ENCODE results near the gene HINFP. TPM values are rescaled to one million over a fixed set of nuclear protein-coding genes. Genes with fewer than 3 reads are reported as not detected.

Gene HINFP
- total and polyA plus RNA-seq, 9 of the 15 experiments (the other 6 are each of a cell fraction or from before 2014, with no cell fraction given): 13.8 to 34.1 (median 22.5) TPM

DNA sequence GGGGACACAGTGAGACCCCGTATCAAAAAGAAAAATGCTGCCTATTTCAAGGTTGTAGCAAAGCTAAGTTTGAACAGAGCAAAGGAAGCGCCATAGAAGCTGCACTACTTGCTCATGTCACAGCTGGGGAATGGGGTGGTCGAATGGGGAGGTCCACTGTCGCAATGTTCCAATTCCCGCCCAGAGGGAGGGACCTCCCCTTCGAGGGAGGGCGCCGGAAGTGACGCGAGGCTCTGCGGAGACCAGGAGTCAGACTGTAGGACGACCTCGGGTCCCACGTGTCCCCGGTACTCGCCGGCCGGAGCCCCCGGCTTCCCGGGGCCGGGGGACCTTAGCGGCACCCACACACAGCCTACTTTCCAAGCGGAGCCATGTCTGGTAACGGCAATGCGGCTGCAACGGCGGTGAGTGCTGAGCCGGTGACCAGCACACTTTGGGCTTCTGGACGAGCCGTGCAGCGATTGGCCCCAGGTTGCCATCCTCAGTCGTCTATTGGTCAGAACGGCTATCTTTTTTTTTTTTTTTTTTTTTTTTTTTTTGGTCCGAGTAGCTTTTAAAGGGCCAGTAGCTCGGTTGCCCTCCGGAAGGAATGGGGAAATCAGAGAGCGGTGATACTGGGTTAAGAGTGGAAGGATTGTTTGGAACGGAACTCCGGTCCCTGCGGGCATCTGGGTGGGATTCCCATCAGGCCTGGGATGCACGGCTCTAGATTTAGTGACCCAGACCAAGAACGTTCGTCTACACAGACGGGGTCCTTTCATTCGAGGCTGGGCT, 36.5 kb upstream of the HINFP start, which contains the start of gene HMBS (continued):
- TF ChIP-seq, protein P1, sequence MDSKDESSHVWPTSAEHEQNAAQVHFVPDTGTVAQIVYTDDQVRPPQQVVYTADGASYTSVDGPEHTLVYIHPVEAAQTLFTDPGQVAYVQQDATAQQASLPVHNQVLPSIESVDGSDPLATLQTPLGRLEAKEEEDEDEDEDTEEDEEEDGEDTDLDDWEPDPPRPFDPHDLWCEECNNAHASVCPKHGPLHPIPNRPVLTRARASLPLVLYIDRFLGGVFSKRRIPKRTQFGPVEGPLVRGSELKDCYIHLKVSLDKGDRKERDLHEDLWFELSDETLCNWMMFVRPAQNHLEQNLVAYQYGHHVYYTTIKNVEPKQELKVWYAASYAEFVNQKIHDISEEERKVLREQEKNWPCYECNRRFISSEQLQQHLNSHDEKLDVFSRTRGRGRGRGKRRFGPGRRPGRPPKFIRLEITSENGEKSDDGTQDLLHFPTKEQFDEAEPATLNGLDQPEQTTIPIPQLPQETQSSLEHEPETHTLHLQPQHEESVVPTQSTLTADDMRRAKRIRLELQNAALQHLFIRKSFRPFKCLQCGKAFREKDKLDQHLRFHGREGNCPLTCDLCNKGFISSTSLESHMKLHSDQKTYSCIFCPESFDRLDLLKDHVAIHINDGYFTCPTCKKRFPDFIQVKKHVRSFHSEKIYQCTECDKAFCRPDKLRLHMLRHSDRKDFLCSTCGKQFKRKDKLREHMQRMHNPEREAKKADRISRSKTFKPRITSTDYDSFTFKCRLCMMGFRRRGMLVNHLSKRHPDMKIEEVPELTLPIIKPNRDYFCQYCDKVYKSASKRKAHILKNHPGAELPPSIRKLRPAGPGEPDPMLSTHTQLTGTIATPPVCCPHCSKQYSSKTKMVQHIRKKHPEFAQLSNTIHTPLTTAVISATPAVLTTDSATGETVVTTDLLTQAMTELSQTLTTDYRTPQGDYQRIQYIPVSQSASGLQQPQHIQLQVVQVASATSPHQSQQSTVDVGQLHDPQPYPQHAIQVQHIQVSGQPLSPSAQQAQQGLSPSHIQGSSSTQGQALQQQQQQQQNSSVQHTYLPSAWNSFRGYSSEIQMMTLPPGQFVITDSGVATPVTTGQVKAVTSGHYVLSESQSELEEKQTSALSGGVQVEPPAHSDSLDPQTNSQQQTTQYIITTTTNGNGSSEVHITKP (IDR thresholded peaks at IDR 0.05; ENCODE audit: partially characterized antibody): peak; percentile 80
- TF ChIP-seq, protein P2, sequence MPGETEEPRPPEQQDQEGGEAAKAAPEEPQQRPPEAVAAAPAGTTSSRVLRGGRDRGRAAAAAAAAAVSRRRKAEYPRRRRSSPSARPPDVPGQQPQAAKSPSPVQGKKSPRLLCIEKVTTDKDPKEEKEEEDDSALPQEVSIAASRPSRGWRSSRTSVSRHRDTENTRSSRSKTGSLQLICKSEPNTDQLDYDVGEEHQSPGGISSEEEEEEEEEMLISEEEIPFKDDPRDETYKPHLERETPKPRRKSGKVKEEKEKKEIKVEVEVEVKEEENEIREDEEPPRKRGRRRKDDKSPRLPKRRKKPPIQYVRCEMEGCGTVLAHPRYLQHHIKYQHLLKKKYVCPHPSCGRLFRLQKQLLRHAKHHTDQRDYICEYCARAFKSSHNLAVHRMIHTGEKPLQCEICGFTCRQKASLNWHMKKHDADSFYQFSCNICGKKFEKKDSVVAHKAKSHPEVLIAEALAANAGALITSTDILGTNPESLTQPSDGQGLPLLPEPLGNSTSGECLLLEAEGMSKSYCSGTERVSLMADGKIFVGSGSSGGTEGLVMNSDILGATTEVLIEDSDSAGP (CRISPR knock-in tag; IDR thresholded peaks at IDR 0.05): peak; percentile 90
- TF ChIP-seq GATAD2A (IDR thresholded peaks at IDR 0.05): no peak
- peak; percentile 20; the same call in 1 of the 2 replicates for TF ChIP-seq CBFA2T3 (IDR thresholded peaks at IDR 0.05)
- TF ChIP-seq ZNF24 (IDR thresholded peaks at IDR 0.05): no peak; the same call in 1 of the 2 replicates
- no peak for TF ChIP-seq PRMT5 (CRISPR knock-in tag; IDR thresholded peaks at IDR 0.05)
- TF ChIP-seq SRF (CRISPR knock-in tag; IDR thresholded peaks at IDR 0.05): peak in 1 of 2 experiments; percentile 39; a peak in 1 of 4 replicates
- TF ChIP-seq ZNF384 (IDR thresholded peaks at IDR 0.05; ENCODE audit: low read depth, low read length): peak; percentile 100
- no peak for TF ChIP-seq EHMT2 (IDR thresholded peaks at IDR 0.05)
- TF ChIP-seq SRSF9 (IDR thresholded peaks at IDR 0.05; ENCODE audit: borderline replicate concordance, low read depth, low read length): no peak
- TF ChIP-seq NFE2 (IDR thresholded peaks at IDR 0.05; ENCODE audit: low read depth): no peak
- TF ChIP-seq, protein P3, sequence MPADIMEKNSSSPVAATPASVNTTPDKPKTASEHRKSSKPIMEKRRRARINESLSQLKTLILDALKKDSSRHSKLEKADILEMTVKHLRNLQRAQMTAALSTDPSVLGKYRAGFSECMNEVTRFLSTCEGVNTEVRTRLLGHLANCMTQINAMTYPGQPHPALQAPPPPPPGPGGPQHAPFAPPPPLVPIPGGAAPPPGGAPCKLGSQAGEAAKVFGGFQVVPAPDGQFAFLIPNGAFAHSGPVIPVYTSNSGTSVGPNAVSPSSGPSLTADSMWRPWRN (IDR thresholded peaks at IDR 0.05; ENCODE audit: low read depth): no peak
- TF ChIP-seq, protein P4, sequence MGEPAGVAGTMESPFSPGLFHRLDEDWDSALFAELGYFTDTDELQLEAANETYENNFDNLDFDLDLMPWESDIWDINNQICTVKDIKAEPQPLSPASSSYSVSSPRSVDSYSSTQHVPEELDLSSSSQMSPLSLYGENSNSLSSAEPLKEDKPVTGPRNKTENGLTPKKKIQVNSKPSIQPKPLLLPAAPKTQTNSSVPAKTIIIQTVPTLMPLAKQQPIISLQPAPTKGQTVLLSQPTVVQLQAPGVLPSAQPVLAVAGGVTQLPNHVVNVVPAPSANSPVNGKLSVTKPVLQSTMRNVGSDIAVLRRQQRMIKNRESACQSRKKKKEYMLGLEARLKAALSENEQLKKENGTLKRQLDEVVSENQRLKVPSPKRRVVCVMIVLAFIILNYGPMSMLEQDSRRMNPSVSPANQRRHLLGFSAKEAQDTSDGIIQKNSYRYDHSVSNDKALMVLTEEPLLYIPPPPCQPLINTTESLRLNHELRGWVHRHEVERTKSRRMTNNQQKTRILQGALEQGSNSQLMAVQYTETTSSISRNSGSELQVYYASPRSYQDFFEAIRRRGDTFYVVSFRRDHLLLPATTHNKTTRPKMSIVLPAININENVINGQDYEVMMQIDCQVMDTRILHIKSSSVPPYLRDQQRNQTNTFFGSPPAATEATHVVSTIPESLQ (CRISPR knock-in tag; IDR thresholded peaks at IDR 0.05): no peak; the same call in none of the 2 replicates
- TF ChIP-seq, protein P5, sequence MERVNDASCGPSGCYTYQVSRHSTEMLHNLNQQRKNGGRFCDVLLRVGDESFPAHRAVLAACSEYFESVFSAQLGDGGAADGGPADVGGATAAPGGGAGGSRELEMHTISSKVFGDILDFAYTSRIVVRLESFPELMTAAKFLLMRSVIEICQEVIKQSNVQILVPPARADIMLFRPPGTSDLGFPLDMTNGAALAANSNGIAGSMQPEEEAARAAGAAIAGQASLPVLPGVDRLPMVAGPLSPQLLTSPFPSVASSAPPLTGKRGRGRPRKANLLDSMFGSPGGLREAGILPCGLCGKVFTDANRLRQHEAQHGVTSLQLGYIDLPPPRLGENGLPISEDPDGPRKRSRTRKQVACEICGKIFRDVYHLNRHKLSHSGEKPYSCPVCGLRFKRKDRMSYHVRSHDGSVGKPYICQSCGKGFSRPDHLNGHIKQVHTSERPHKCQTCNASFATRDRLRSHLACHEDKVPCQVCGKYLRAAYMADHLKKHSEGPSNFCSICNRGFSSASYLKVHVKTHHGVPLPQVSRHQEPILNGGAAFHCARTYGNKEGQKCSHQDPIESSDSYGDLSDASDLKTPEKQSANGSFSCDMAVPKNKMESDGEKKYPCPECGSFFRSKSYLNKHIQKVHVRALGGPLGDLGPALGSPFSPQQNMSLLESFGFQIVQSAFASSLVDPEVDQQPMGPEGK (CRISPR knock-in tag; IDR thresholded peaks at IDR 0.05; ENCODE audit: borderline replicate concordance): no peak
- no peak for TF ChIP-seq HDAC3 (IDR thresholded peaks at IDR 0.05; ENCODE audit: borderline replicate concordance, partially characterized antibody)
- peak; percentile 48; the same call in 1 of the 2 replicates for TF ChIP-seq ZKSCAN8 (CRISPR knock-in tag; IDR thresholded peaks at IDR 0.05)
- no peak for TF ChIP-seq BACH1 (tag; IDR thresholded peaks at IDR 0.05)
- TF ChIP-seq RBM17 (IDR thresholded peaks at IDR 0.05; ENCODE audit: borderline replicate concordance, low read depth, low read length): no peak
